T-cell (primary cell): ENCODE data around the gene CAVIN2. TPM values are rescaled to one million over a fixed set of nuclear protein-coding genes. Genes with fewer than 3 reads are reported as not detected.

Experiments
- ATAC-seq, 4 experiments: fragments of 200-7000 bp in 3 of 4; fragments of 150-1000 bp in 1 of 4; cut with Tn5 transposase; replicated peaks in 1 of 4; 1 replicate in 3 of 4; 2 replicates in 1 of 4; pipeline ENCODE4 v1.10.0; 2021; ENCODE audit warnings: moderate library complexity in 3 of 4, mild to moderate bottlenecking in 2 of 4, moderate number of reproducible peaks in 1 of 4
- CTCF ChIA-PET, 2 donors: fragments of 300-600 bp; sonication (Branson Sonifier 250); formaldehyde crosslinking; loops; one replicate each; lab custom pipeline; 2022; ENCODE audit warnings: antibody characterized with exemption in 2 of 2; lab: Charles Lee
- POLR2A ChIA-PET, 2 donors: fragments of 300-600 bp; sonication (Branson Sonifier 250); formaldehyde crosslinking; loops; one replicate each; lab custom pipeline; 2022; ENCODE audit warnings: antibody characterized with exemption in 2 of 2; lab: Charles Lee
- DNase-seq, 35 experiments: peaks; one replicate each; pipeline versions ENCODE4 v3.0.0 to v3.0.0-alpha.2; 2013 to 2023
- H3K27ac ChIP-seq: one replicate; pipeline ENCODE4 v1.5.1; 2013; ENCODE audit warnings: low read length
- H3K27me3 ChIP-seq, 2 experiments: replicated peaks in 1 of 2; 1 replicate in 1 of 2; 2 replicates in 1 of 2; pipeline versions ENCODE4 v1.6.1 to v1.7.0; 2013; ENCODE audit warnings: low read length in 1 of 2, mixed read lengths in 1 of 2; ENCODE audit not compliant: control insufficient read depth in 2 of 2, insufficient read depth in 2 of 2; ENCODE audit errors: extremely low read depth in 1 of 2
- H3K36me3 ChIP-seq, 2 donors: 1 replicate in 1 of 2; 2 replicates in 1 of 2; pipeline versions ENCODE4 v1.6.1 to v1.7.0; 2013; ENCODE audit warnings: low read length in 1 of 2; ENCODE audit not compliant: control insufficient read depth in 2 of 2, insufficient read depth in 1 of 2; ENCODE audit errors: extremely low read depth in 1 of 2
- H3K4me1 ChIP-seq, 2 experiments: 1 replicate in 1 of 2; 2 replicates in 1 of 2; pipeline versions ENCODE4 v1.6.1 to v1.7.0; 2013; ENCODE audit warnings: low read length in 2 of 2, mixed read lengths in 1 of 2; ENCODE audit not compliant: insufficient read depth in 2 of 2, control insufficient read depth in 1 of 2; ENCODE audit errors: extremely low read depth in 1 of 2
- H3K4me3 ChIP-seq, 2 donors: 1 replicate in 1 of 2; 2 replicates in 1 of 2; pipeline versions ENCODE4 v1.5.1 to v1.7.0; 2013; ENCODE audit warnings: mild to moderate bottlenecking in 2 of 2, low read length in 1 of 2, moderate library complexity in 1 of 2; ENCODE audit not compliant: control insufficient read depth in 1 of 2; ENCODE audit errors: extremely low read depth in 1 of 2
- H3K9me3 ChIP-seq: 2 replicates; pipeline ENCODE4 v1.7.0; 2013
- H3K27ac Mint-ChIP-seq, 2 donors: one replicate each; pipeline ENCODE4 v1.8.0; 2020 to 2021; ENCODE audit warnings: mild to moderate bottlenecking in 2 of 2, mixed read lengths in 2 of 2
- H3K27me3 Mint-ChIP-seq, 2 donors: one replicate each; pipeline ENCODE4 v1.8.0; 2021 to 2022; ENCODE audit warnings: mixed read lengths in 2 of 2
- H3K36me3 Mint-ChIP-seq: one replicate; pipeline ENCODE4 v1.8.0; 2021; ENCODE audit warnings: mixed read lengths
- H3K4me1 Mint-ChIP-seq, 3 donors: one replicate each; pipeline ENCODE4 v1.8.0; 2020 to 2022; ENCODE audit warnings: mixed read lengths in 3 of 3, mild to moderate bottlenecking in 1 of 3
- H3K4me3 Mint-ChIP-seq, 3 donors: one replicate each; pipeline ENCODE4 v1.8.0; 2020 to 2022; ENCODE audit warnings: mild to moderate bottlenecking in 3 of 3, mixed read lengths in 3 of 3, moderate library complexity in 3 of 3
- H3K9me3 Mint-ChIP-seq, 3 donors: one replicate each; pipeline ENCODE4 v1.8.0; 2020 to 2022; ENCODE audit warnings: mixed read lengths in 3 of 3
- WGBS: methylation state at CpG from one replicate; pipeline ENCODE4 v1.1.5; 2013; ENCODE audit warnings: missing lambda C conversion rate; ENCODE audit not compliant: insufficient coverage; 5-methylcytosine and 5-hydroxymethylcytosine counted together
- total RNA-seq, 35 experiments: library from RNA in 6 of 35; stranded (reverse) in 6 of 35; fragments of 120-200 nt in 1 of 35; gene quantifications; one replicate each; pipeline versions ENCODE4 v1.2.1 to v1.2.4 and lab custom pipeline; 2013 to 2026

The CAVIN2 gene
- total RNA-seq, 5 donors from 2014 or later (not counting 1 experiment from before 2014, with no cell fraction given), result 0.26 to 2.7 (median 0.40) TPM

DNA sequence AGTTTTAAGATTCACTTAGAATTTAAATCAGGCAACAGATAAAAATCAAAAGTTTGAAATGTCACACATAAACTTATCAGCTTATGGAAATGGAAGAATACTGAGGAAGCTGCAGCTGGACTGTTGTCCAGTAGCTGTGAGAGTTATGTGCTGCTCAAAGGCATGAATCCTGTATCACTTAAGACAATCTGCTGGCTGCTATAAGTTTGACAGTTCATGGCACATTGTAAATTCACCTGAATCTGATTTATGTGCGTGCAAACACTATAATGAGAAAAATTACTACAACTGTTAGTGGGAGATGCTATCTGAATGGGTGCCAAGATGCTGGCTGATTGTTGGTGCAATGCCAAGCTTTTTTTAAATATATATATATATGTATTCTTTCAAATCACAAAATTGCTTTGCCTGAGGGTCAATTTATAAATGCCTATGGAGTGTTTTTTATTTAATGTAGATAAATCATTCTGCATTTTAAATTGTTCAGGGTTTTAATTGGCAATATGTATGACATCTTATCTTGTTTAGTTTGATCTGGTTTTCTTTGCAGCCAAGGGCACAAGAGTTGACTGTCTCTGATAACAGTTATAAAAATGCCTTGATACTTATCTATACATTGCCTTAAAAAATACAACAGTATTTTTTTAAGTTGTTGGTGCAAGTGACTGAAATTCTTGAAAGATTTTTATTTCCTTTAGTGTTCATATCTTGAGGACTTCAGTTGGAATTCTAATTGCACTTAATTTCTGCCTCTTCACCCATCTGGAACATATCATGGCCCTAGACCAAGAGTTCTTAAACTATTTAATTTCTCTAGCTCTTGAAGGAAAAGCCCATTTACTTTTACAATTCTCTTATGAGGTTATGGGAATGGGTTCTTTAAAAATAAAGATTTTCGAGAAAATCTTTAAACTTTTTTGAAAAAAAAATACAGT, 48.7 kb downstream of the CAVIN2 start:
- Histone ChIP-seq H3K27me3 (no peaks in the 10 kb centered on the region), H3K9me3 (no peaks in the 10 kb centered on the region), H3K4me1 (no peaks in the 10 kb centered on the region), H3K36me3 (no peaks in the 10 kb centered on the region), H3K4me3 (no peak overlapping the region), H3K27ac (no peak overlapping the region)
- no CpG with 5 or more reads among the region's 2 CpGs for WGBS
- DNase-seq, result no peak
- ChIA-PET POLR2A (no interaction called here), CTCF (no interaction called here)
- H3K27ac Mint-ChIP-seq, result no peak overlapping the region
- no peak overlapping the region for H3K4me3 Mint-ChIP-seq
- no peaks in the 10 kb centered on the region for H3K9me3 Mint-ChIP-seq
- ATAC-seq, result no peak
- peaks cover 10 to 17% of the 10 kb centered on the region in 2 donors for H3K27me3 Mint-ChIP-seq
- no peaks in the 10 kb centered on the region for H3K36me3 Mint-ChIP-seq
- H3K4me1 Mint-ChIP-seq, result no peaks in the 10 kb centered on the region

- Histone ChIP-seq H3K4me3 (no peak overlapping the region), H3K4me1 (no peaks in the 10 kb centered on the region), H3K9me3 (no peaks in the 10 kb centered on the region), H3K27me3 (no peaks in the 10 kb centered on the region), H3K36me3 (no peaks in the 10 kb centered on the region), H3K27ac (no peak overlapping the region)
- ChIA-PET POLR2A (no interaction called here), CTCF (no interaction called here)
- H3K36me3 Mint-ChIP-seq, result no peaks in the 10 kb centered on the region
- H3K27me3 Mint-ChIP-seq, result peaks cover 12 to 17% of the 10 kb centered on the region in 2 donors
- ATAC-seq (no peak), DNase-seq (no peak)
- H3K4me3 Mint-ChIP-seq, result no peak overlapping the region
- H3K9me3 Mint-ChIP-seq, result no peaks in the 10 kb centered on the region
- WGBS, result 83% methylated on average over 1 of the region's 4 CpGs
- H3K4me1 Mint-ChIP-seq, result no peaks in the 10 kb centered on the region
- no peak overlapping the region for H3K27ac Mint-ChIP-seq
These were observed 49.4 kb downstream of the CAVIN2 start for GRCh38 chr2:191797500-191797899.

DNA sequence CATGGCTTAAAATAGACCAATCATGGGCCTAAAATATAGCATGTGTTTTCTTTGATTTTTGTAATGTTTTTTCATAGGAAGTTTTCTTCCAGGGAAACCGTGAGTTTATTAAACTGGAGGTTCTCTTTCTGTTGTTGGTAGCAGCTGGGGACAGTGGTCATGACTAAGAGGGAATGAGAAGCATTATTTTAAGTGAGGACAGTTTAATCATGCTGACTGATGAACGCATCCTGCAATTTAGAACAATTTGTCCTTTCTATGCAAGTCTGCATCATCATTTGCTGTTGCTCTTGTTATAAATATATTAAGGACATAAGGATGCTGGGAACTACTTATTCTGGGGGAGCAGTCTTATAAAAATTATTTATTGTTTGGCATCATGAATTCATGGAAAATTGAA, 51.2 kb downstream of the CAVIN2 start:
- H3K27me3 Mint-ChIP-seq, result peaks cover 15 to 18% of the 10 kb centered on the region in 2 donors
- no peak for ATAC-seq
- no peaks in the 10 kb centered on the region for H3K4me1 Mint-ChIP-seq

GRCh38 chr2:191791953-191792560, 54.8 kb downstream of the CAVIN2 start:
- H3K4me3 Mint-ChIP-seq, result no peak overlapping the region
- WGBS, result no CpG with 5 or more reads among the region's 3 CpGs
- peaks cover 19 to 26% of the 10 kb centered on the region in 2 donors for H3K27me3 Mint-ChIP-seq
- Histone ChIP-seq H3K27ac (no peak overlapping the region), H3K4me1 (peaks cover 0 to 2% of the 10 kb centered on the region in 2 experiments), H3K9me3 (no peaks in the 10 kb centered on the region), H3K36me3 (no peaks in the 10 kb centered on the region), H3K4me3 (no peak overlapping the region), H3K27me3 (no peaks in the 10 kb centered on the region)
- POLR2A ChIA-PET, result no interaction called here
- CTCF ChIA-PET, result no interaction called here
- DNase-seq, result no peak
- H3K4me1 Mint-ChIP-seq, result peaks cover 3 to 9% (median 3%) of the 10 kb centered on the region in 3 donors
- ATAC-seq, result no peak
- H3K36me3 Mint-ChIP-seq, result no peaks in the 10 kb centered on the region
- H3K9me3 Mint-ChIP-seq, result no peaks in the 10 kb centered on the region
- H3K27ac Mint-ChIP-seq, result no peak overlapping the region

More for the DNA sequence above, 51.2 kb downstream of the CAVIN2 start:
- no peak for DNase-seq
- H3K4me3 ChIP-seq, result no peak overlapping the region
- no peaks in the 10 kb centered on the region for H3K36me3 ChIP-seq
- POLR2A ChIA-PET, result interaction anchor here in 1 of 2 donors (0.6 kb wide), 1 partner anchor 78 kb away, joined by 7 read pairs; no protein-coding TSS in a partner anchor
- H3K9me3 Mint-ChIP-seq, result no peaks in the 10 kb centered on the region
- H3K27ac ChIP-seq, result no peak overlapping the region
- H3K4me1 ChIP-seq, result no peaks in the 10 kb centered on the region
- CTCF ChIA-PET, result no interaction called here
- no peaks in the 10 kb centered on the region for H3K36me3 Mint-ChIP-seq
- H3K27ac Mint-ChIP-seq, result no peak overlapping the region
- H3K4me3 Mint-ChIP-seq, result no peak overlapping the region
- H3K27me3 ChIP-seq, result no peaks in the 10 kb centered on the region
- no peaks in the 10 kb centered on the region for H3K9me3 ChIP-seq
- WGBS, result no CpG with 5 or more reads among the region's 2 CpGs

DNA sequence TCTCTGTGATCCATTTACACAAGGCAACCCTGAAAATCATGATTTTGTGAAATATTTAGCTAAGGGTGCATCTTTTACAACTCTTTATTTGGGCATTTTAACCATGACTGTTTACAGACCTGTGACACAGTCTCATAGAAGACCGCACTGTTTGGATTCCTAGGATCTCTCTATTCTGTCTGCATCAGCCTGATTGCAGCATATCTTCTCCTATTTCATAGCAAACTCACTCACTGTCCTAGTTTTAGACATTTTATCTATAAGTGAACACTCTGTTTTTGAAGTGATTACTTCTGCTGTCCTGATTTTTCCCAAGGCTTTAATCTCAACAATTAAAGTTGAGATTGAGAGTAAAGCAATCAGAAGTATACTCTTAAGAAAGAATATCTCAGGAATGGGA, 56.2 kb downstream of the CAVIN2 start:
- Mint-ChIP-seq H3K4me1 (peaks cover 5 to 12% (median 9%) of the 10 kb centered on the region in 3 donors), H3K9me3 (no peaks in the 10 kb centered on the region), H3K27me3 (peaks cover 18 to 26% of the 10 kb centered on the region in 2 donors), H3K4me3 (no peak overlapping the region), H3K36me3 (no peaks in the 10 kb centered on the region), H3K27ac (no peak overlapping the region)
- no peak overlapping the region for H3K4me3 ChIP-seq
- ChIA-PET POLR2A (no interaction called here), CTCF (no interaction called here)
- 100% methylated on average over 1 of the region's 1 CpG for WGBS
- DNase-seq (no peak), ATAC-seq (no peak)
- no peaks in the 10 kb centered on the region for H3K27me3 ChIP-seq
- H3K36me3 ChIP-seq, result no peaks in the 10 kb centered on the region
- peaks cover 0 to 2% of the 10 kb centered on the region in 2 experiments for H3K4me1 ChIP-seq
- no peak overlapping the region for H3K27ac ChIP-seq
- H3K9me3 ChIP-seq, result no peaks in the 10 kb centered on the region

DNA sequence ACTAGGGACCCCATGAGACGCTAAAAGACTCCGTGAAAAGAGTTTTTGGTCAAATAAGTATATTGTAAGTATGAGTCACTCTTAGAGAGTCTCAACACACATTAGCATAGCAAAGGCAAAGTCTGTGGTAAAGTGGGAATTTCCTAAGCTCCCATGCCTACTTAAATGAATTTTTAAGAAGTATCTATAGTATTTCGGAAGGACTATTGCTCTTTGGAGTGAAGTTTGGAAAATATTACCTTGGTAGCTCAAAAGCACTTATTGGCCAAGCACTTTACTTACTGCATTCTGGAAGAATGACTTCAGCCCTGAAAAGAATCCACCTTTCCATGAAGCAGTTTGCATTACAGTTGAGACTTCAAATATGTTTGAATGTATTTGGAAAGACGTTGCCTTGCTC, 57.1 kb downstream of the CAVIN2 start:
- no peaks in the 10 kb centered on the region for H3K36me3 ChIP-seq
- H3K27me3 ChIP-seq, result no peaks in the 10 kb centered on the region
- H3K27ac ChIP-seq, result no peak overlapping the region
- H3K4me1 ChIP-seq, result peaks cover 0 to 2% of the 10 kb centered on the region in 2 experiments
- ATAC-seq, result no peak
- H3K4me3 ChIP-seq, result no peak overlapping the region
- ChIA-PET POLR2A (no interaction called here), CTCF (no interaction called here)
- peaks cover 15 to 22% of the 10 kb centered on the region in 2 donors for H3K27me3 Mint-ChIP-seq
- H3K9me3 Mint-ChIP-seq, result no peaks in the 10 kb centered on the region
- H3K9me3 ChIP-seq, result no peaks in the 10 kb centered on the region
- H3K27ac Mint-ChIP-seq, result no peak overlapping the region
- peaks cover 5 to 12% (median 9%) of the 10 kb centered on the region in 3 donors for H3K4me1 Mint-ChIP-seq
- no peaks in the 10 kb centered on the region for H3K36me3 Mint-ChIP-seq
- H3K4me3 Mint-ChIP-seq, result no peak overlapping the region
- WGBS, result 38% methylated on average over 1 of the region's 4 CpGs
- DNase-seq, result no peak
